NCI-H460 (cell line): Measurements from ENCODE around the gene TNPO3. TPM values are rescaled to one million over a fixed set of nuclear protein-coding genes. Genes with fewer than 3 reads are reported as not detected.
"Not testable (repeated sequence)": the region's sequence is repeated elsewhere in the genome, so short reads cannot be mapped to it uniquely, and the experiment has no call there.

Source experiments
- DNase-seq: peaks from one replicate; pipeline ENCODE4 v3.0.0-alpha.2; 2016; ENCODE audit warnings: low read depth; ENCODE audit errors: extremely low read depth
- total RNA-seq: library from RNA; depleted of rRNA; stranded (reverse); fragments of >200 nt; shearing (Covaris generic); gene quantifications from 2 replicates; pipeline ENCODE4 v1.2.3, GENCODE V29; 2014

Gene TNPO3
- total RNA-seq, 1 experiment from 2014 or later: 60.4 TPM

GRCh38 chr7:128968624-128969023 lies 86.3 kb downstream of the TNPO3 start:
- no peak for DNase-seq

- no peak for DNase-seq
These were observed 91.6 kb downstream of the TNPO3 start for GRCh38 chr7:128963327-128963757.

GRCh38 chr7:128962899-128963298 lies 92.0 kb downstream of the TNPO3 start:
- DNase-seq: no peak

GRCh38 chr7:128961030-128961659 lies 93.8 kb downstream of the TNPO3 start:
- DNase-seq: no peak

GRCh38 chr7:128959296-128959695 lies 95.6 kb downstream of the TNPO3 start:
- no peak for DNase-seq

GRCh38 chr7:128955981-128956380 lies 98.9 kb downstream of the TNPO3 start:
- DNase-seq: no peak

- no peak for DNase-seq
These were observed 99.8 kb downstream of the TNPO3 start for GRCh38 chr7:128954830-128955802.

GRCh38 chr7:128954150-128954549 lies 100.8 kb downstream of the TNPO3 start:
- DNase-seq: no peak

- DNase-seq: no peak
These were observed 103.6 kb downstream of the TNPO3 start for GRCh38 chr7:128951296-128951695.

GRCh38 chr7:128948976-128949760 lies 105.7 kb downstream of the TNPO3 start:
- DNase-seq: no peak

- no peak for DNase-seq
These were observed 106.5 kb downstream of the TNPO3 start for GRCh38 chr7:128948312-128948973.

GRCh38 chr7:128947854-128948253 lies 107.1 kb downstream of the TNPO3 start:
- DNase-seq: no peak

- DNase-seq: no peak
These were observed 107.7 kb downstream of the TNPO3 start for GRCh38 chr7:128946936-128947830.

GRCh38 chr7:128945668-128946366 lies 109.1 kb downstream of the TNPO3 start:
- no peak for DNase-seq

- no peak for DNase-seq
These were observed 110.2 kb downstream of the TNPO3 start for GRCh38 chr7:128944487-128945236.

GRCh38 chr7:128943251-128943650 lies 111.7 kb downstream of the TNPO3 start:
- DNase-seq: not testable (repeated sequence)

- no peak for DNase-seq
These were observed 112.9 kb downstream of the TNPO3 start for GRCh38 chr7:128941946-128942526.
